Naive B cell (primary cell): ENCODE measurements around the gene TMEM184C. TPM values are rescaled to one million over a fixed set of nuclear protein-coding genes. Genes with fewer than 3 reads are reported as not detected.

Source experiments
- ATAC-seq, 2 donors: fragments of 150-1000 bp; cut with Tn5 transposase; 2 replicates each; pipeline ENCODE4 v1.10.0; 2021; ENCODE audit warnings: low read depth in 2 of 2, mild to moderate bottlenecking in 2 of 2, moderate library complexity in 2 of 2
- DNase-seq: peaks from one replicate; pipeline ENCODE4 v3.0.0; 2022
- H3K27ac Mint-ChIP-seq, 6 donors: one replicate each; pipeline ENCODE4 v1.8.0; 2020 to 2022; ENCODE audit warnings: mild to moderate bottlenecking in 6 of 6, mixed read lengths in 6 of 6, moderate library complexity in 5 of 6, inconsistent platforms in 2 of 6
- H3K27me3 Mint-ChIP-seq, 3 donors: one replicate each; pipeline ENCODE4 v1.8.0; 2021 to 2022; ENCODE audit warnings: mixed read lengths in 3 of 3, mild to moderate bottlenecking in 1 of 3
- H3K36me3 Mint-ChIP-seq, 2 donors: one replicate each; pipeline ENCODE4 v1.8.0; 2020 to 2022; ENCODE audit warnings: mixed read lengths in 2 of 2, inconsistent platforms in 1 of 2, mild to moderate bottlenecking in 1 of 2
- H3K4me1 Mint-ChIP-seq, 3 donors: one replicate each; pipeline ENCODE4 v1.8.0; 2020 to 2022; ENCODE audit warnings: mixed read lengths in 3 of 3, inconsistent platforms in 1 of 3, mild to moderate bottlenecking in 1 of 3, moderate library complexity in 1 of 3
- H3K4me3 Mint-ChIP-seq, 8 donors: one replicate each; pipeline ENCODE4 v1.8.0; 2020 to 2022; ENCODE audit warnings: mild to moderate bottlenecking in 8 of 8, mixed read lengths in 8 of 8, moderate library complexity in 8 of 8, inconsistent platforms in 2 of 8
- H3K9me3 Mint-ChIP-seq, 7 donors: one replicate each; pipeline ENCODE4 v1.8.0; 2020 to 2022; ENCODE audit warnings: mixed read lengths in 7 of 7, mild to moderate bottlenecking in 5 of 7, inconsistent platforms in 2 of 7, moderate library complexity in 1 of 7
- polyA plus RNA-seq, 6 donors: library from polyadenylated mRNA; unstranded; fragments of 300-500 nt; fragmentation: Illumina TruSeq; gene quantifications; one replicate each; pipeline ENCODE4 v1.2.3, GENCODE V29; 2021; ENCODE audit warnings: low read depth in 6 of 6

TMEM184C gene
- polyA plus RNA-seq, 6 donors from 2014 or later: 3.0 to 29.7 (median 18.4) TPM

- H3K36me3 Mint-ChIP-seq: peaks cover 30 to 39% of the 10 kb centered on the region in 2 donors
- peak overlapping the region in 3 of 6 donors; percentile 23 to 48 (median 44) for H3K27ac Mint-ChIP-seq
Measured at GRCh38 chr4:147640331-147640730, 23.1 kb downstream of the TMEM184C start.

GRCh38 chr4:147643616-147644015 is 26.4 kb downstream of the TMEM184C start:
- Mint-ChIP-seq H3K27ac (no peak overlapping the region), H3K27me3 (no peaks in the 10 kb centered on the region), H3K4me1 (peaks cover 15 to 23% (median 18%) of the 10 kb centered on the region in 3 donors), H3K4me3 (no peak overlapping the region), H3K36me3 (peaks cover 16 to 32% of the 10 kb centered on the region in 2 donors), H3K9me3 (peaks cover 0 to 1% (median 0%) of the 10 kb centered on the region in 7 donors)
- no peak for DNase-seq
- ATAC-seq: no peak

More at GRCh38 chr4:147640331-147640730, 23.1 kb downstream of the TMEM184C start:
- Mint-ChIP-seq H3K9me3 (peaks cover 0 to 1% (median 0%) of the 10 kb centered on the region in 7 donors), H3K27me3 (no peaks in the 10 kb centered on the region), H3K4me3 (no peak overlapping the region), H3K4me1 (peaks cover 10 to 15% (median 11%) of the 10 kb centered on the region in 3 donors)
- no peak for DNase-seq
- ATAC-seq: no peak

- peaks cover 0 to 1% (median 0%) of the 10 kb centered on the region in 7 donors for H3K9me3 Mint-ChIP-seq
- H3K27me3 Mint-ChIP-seq: no peaks in the 10 kb centered on the region
- H3K4me3 Mint-ChIP-seq: no peak overlapping the region
- no peak for ATAC-seq
- peaks cover 23 to 39% of the 10 kb centered on the region in 2 donors for H3K36me3 Mint-ChIP-seq
- H3K4me1 Mint-ChIP-seq: peaks cover 17 to 24% (median 18%) of the 10 kb centered on the region in 3 donors
- DNase-seq: no peak
- H3K27ac Mint-ChIP-seq: peak overlapping the region in 1 of 6 donors; percentile 19
Measured at GRCh38 chr4:147644471-147644870, 27.3 kb downstream of the TMEM184C start.

GRCh38 chr4:147645099-147645498 is 27.9 kb downstream of the TMEM184C start:
- no peaks in the 10 kb centered on the region for H3K27me3 Mint-ChIP-seq
- H3K27ac Mint-ChIP-seq: no peak overlapping the region
- ATAC-seq: no peak

GRCh38 chr4:147648656-147649055 is 31.5 kb downstream of the TMEM184C start:
- no peak for DNase-seq
- ATAC-seq: no peak
- H3K4me3 Mint-ChIP-seq: no peak overlapping the region
- no peaks in the 10 kb centered on the region for H3K27me3 Mint-ChIP-seq
- no peaks in the 10 kb centered on the region for H3K9me3 Mint-ChIP-seq
- H3K36me3 Mint-ChIP-seq: peaks cover 17 to 18% of the 10 kb centered on the region in 2 donors
- no peak overlapping the region for H3K27ac Mint-ChIP-seq
- peaks cover 15 to 26% (median 21%) of the 10 kb centered on the region in 3 donors for H3K4me1 Mint-ChIP-seq

More at GRCh38 chr4:147645099-147645498, 27.9 kb downstream of the TMEM184C start:
- DNase-seq: no peak
- H3K4me1 Mint-ChIP-seq: peaks cover 12 to 24% (median 15%) of the 10 kb centered on the region in 3 donors
- peaks cover 0 to 1% (median 0%) of the 10 kb centered on the region in 7 donors for H3K9me3 Mint-ChIP-seq
- peaks cover 23 to 37% of the 10 kb centered on the region in 2 donors for H3K36me3 Mint-ChIP-seq
- H3K4me3 Mint-ChIP-seq: no peak overlapping the region

- H3K36me3 Mint-ChIP-seq: peaks cover 24 to 31% of the 10 kb centered on the region in 2 donors
- no peak overlapping the region for H3K4me3 Mint-ChIP-seq
Measured at GRCh38 chr4:147651563-147651962, 34.4 kb downstream of the TMEM184C start.

GRCh38 chr4:147655639-147656038 is 38.4 kb downstream of the TMEM184C start:
- H3K27ac Mint-ChIP-seq: no peak overlapping the region
- DNase-seq (no peak), ATAC-seq (no peak)
- H3K9me3 Mint-ChIP-seq: no peaks in the 10 kb centered on the region
- no peaks in the 10 kb centered on the region for H3K27me3 Mint-ChIP-seq
- H3K4me1 Mint-ChIP-seq: peaks cover 0 to 11% (median 9%) of the 10 kb centered on the region in 3 donors
- peaks cover 16 to 20% of the 10 kb centered on the region in 2 donors for H3K36me3 Mint-ChIP-seq
- H3K4me3 Mint-ChIP-seq: no peak overlapping the region

More at GRCh38 chr4:147651563-147651962, 34.4 kb downstream of the TMEM184C start:
- no peaks in the 10 kb centered on the region for H3K27me3 Mint-ChIP-seq
- ATAC-seq (no peak), DNase-seq (no peak)
- H3K27ac Mint-ChIP-seq: no peak overlapping the region
- peaks cover 13 to 26% (median 18%) of the 10 kb centered on the region in 3 donors for H3K4me1 Mint-ChIP-seq
- H3K9me3 Mint-ChIP-seq: no peaks in the 10 kb centered on the region

- Mint-ChIP-seq H3K9me3 (no peaks in the 10 kb centered on the region), H3K27ac (peak overlapping the region in 2 of 6 donors; percentile 32 to 78), H3K27me3 (no peaks in the 10 kb centered on the region), H3K4me1 (no peaks in the 10 kb centered on the region), H3K36me3 (peaks cover 14 to 16% of the 10 kb centered on the region in 2 donors), H3K4me3 (no peak overlapping the region)
- DNase-seq (no peak), ATAC-seq (no peak)
Measured at GRCh38 chr4:147658501-147658900, 41.3 kb downstream of the TMEM184C start.

- Mint-ChIP-seq H3K36me3 (peaks cover 0 to 15% of the 10 kb centered on the region in 2 donors), H3K27ac (no peak overlapping the region), H3K4me1 (peaks cover 0 to 5% (median 2%) of the 10 kb centered on the region in 3 donors), H3K4me3 (no peak overlapping the region), H3K27me3 (no peaks in the 10 kb centered on the region), H3K9me3 (no peaks in the 10 kb centered on the region)
- no peak for DNase-seq
- ATAC-seq: no peak
Measured at GRCh38 chr4:147674073-147674472, 56.9 kb downstream of the TMEM184C start.

GRCh38 chr4:147674496-147674895 is 57.3 kb downstream of the TMEM184C start:
- DNase-seq (no peak), ATAC-seq (no peak)
- no peak overlapping the region for H3K4me3 Mint-ChIP-seq
- peak overlapping the region in 1 of 6 donors; percentile 56 for H3K27ac Mint-ChIP-seq
- peaks cover 0 to 9% (median 3%) of the 10 kb centered on the region in 3 donors for H3K4me1 Mint-ChIP-seq
- H3K9me3 Mint-ChIP-seq: no peaks in the 10 kb centered on the region
- H3K27me3 Mint-ChIP-seq: no peaks in the 10 kb centered on the region
- H3K36me3 Mint-ChIP-seq: peaks cover 0 to 16% of the 10 kb centered on the region in 2 donors

GRCh38 chr4:147678106-147678505 is 60.9 kb downstream of the TMEM184C start:
- peaks cover 0 to 8% of the 10 kb centered on the region in 2 donors for H3K36me3 Mint-ChIP-seq
- H3K9me3 Mint-ChIP-seq: no peaks in the 10 kb centered on the region
- H3K27me3 Mint-ChIP-seq: no peaks in the 10 kb centered on the region
- H3K4me1 Mint-ChIP-seq: peaks cover 7 to 24% (median 20%) of the 10 kb centered on the region in 3 donors
- H3K4me3 Mint-ChIP-seq: no peak overlapping the region
- H3K27ac Mint-ChIP-seq: no peak overlapping the region
- ATAC-seq (no peak), DNase-seq (no peak)

GRCh38 chr4:147678796-147679549 is 61.8 kb downstream of the TMEM184C start:
- ATAC-seq (no peak), DNase-seq (no peak)
- H3K36me3 Mint-ChIP-seq: peaks cover 0 to 8% of the 10 kb centered on the region in 2 donors
- no peak overlapping the region for H3K27ac Mint-ChIP-seq
- peaks cover 13 to 32% (median 23%) of the 10 kb centered on the region in 3 donors for H3K4me1 Mint-ChIP-seq
- no peaks in the 10 kb centered on the region for H3K27me3 Mint-ChIP-seq
- peak overlapping the region in 1 of 8 donors; percentile 7 for H3K4me3 Mint-ChIP-seq
- no peaks in the 10 kb centered on the region for H3K9me3 Mint-ChIP-seq

- peak overlapping the region in 5 of 6 donors; percentile 94 to 98 (median 97) for H3K27ac Mint-ChIP-seq
- ATAC-seq (no peak), DNase-seq (no peak)
- peak overlapping the region; percentile 93 to 98 (median 97) for H3K4me3 Mint-ChIP-seq
- peaks cover 22 to 37% (median 27%) of the 10 kb centered on the region in 3 donors for H3K4me1 Mint-ChIP-seq
- peaks cover 0 to 18% (median 0%) of the 10 kb centered on the region in 3 donors for H3K27me3 Mint-ChIP-seq
- no peaks in the 10 kb centered on the region for H3K9me3 Mint-ChIP-seq
- H3K36me3 Mint-ChIP-seq: peaks cover 0 to 8% of the 10 kb centered on the region in 2 donors
Measured at GRCh38 chr4:147682755-147683154, 65.6 kb downstream of the TMEM184C start.

GRCh38 chr4:147683188-147683591 is 66.0 kb downstream of the TMEM184C start:
- Mint-ChIP-seq H3K4me3 (peak overlapping the region; percentile 93 to 98 (median 97)), H3K4me1 (peaks cover 22 to 37% (median 27%) of the 10 kb centered on the region in 3 donors), H3K27me3 (peaks cover 0 to 18% (median 0%) of the 10 kb centered on the region in 3 donors), H3K36me3 (peaks cover 0 to 8% of the 10 kb centered on the region in 2 donors), H3K9me3 (no peaks in the 10 kb centered on the region), H3K27ac (peak overlapping the region; percentile 94 to 98 (median 98))
- DNase-seq: peak; percentile 9
- no peak for ATAC-seq
